Gastroesophageal sphincter (tissue), 4 donors: ENCODE data around the gene CD7. TPM values are rescaled to one million over a fixed set of nuclear protein-coding genes. Genes with fewer than 3 reads are reported as not detected.

Experiments
- ATAC-seq: fragments of 150-250 bp; one replicate; pipeline ENCODE4 v1.9.1; 2016; ENCODE audit warnings: mild to moderate bottlenecking, moderate library complexity
- H3K27ac ChIP-seq, 4 donors: fragments of 200-600 bp; sonication (generic) in 3 of 4; 1 replicate in 3 of 4; 2 replicates in 1 of 4; pipeline ENCODE4 v1.5.1; 2016 to 2019
- H3K27me3 ChIP-seq: fragments of 200-600 bp; sonication (generic); one replicate; pipeline ENCODE4 v1.5.1; 2019
- H3K36me3 ChIP-seq, 2 donors: fragments of 200-600 bp; sonication (generic); one replicate each; pipeline ENCODE4 v1.5.1; 2019; ENCODE audit warnings: control low read depth in 1 of 2
- H3K4me1 ChIP-seq, 3 donors: fragments of 200-600 bp; sonication (generic); 1 replicate in 2 of 3; 2 replicates in 1 of 3; pipeline ENCODE4 v1.5.1; 2016 to 2019; ENCODE audit warnings: control low read depth in 2 of 3
- H3K4me3 ChIP-seq, 2 donors: fragments of 200-600 bp; sonication (generic); one replicate each; pipeline ENCODE4 v1.5.1; 2019; ENCODE audit warnings: mild to moderate bottlenecking in 1 of 2, moderate library complexity in 1 of 2
- H3K9me3 ChIP-seq, 3 donors: fragments of 200-600 bp; sonication (generic); one replicate each; pipeline ENCODE4 v1.5.1; 2017 to 2019; ENCODE audit warnings: control low read depth in 2 of 3
- EP300 ChIP-seq: sonication (generic); formaldehyde crosslinking; IDR thresholded peaks from one replicate; pipeline ENCODE4 v1.6.1; 2017; ENCODE audit warnings: antibody characterized with exemption, mild to moderate bottlenecking
- POLR2A ChIP-seq, 2 donors: fragments of 450-650 bp; IDR thresholded peaks; one replicate each; pipeline ENCODE4 v1.6.1; 2017; ENCODE audit warnings: antibody characterized with exemption in 2 of 2, mild to moderate bottlenecking in 2 of 2, moderate library complexity in 1 of 2
- POLR2AphosphoS5 ChIP-seq: sonication (generic); formaldehyde crosslinking; IDR thresholded peaks from one replicate; pipeline ENCODE4 v1.6.1; 2017; ENCODE audit warnings: antibody characterized with exemption
- WGBS, 2 donors: methylation state at CpG; one replicate each; pipeline ENCODE4 v1.1.5; 2018; ENCODE audit warnings: low coverage in 1 of 2; 5-methylcytosine and 5-hydroxymethylcytosine counted together
- total RNA-seq, 4 donors: library from RNA; depleted of rRNA; stranded (reverse); fragments of >200 nt; gene quantifications; one replicate each; pipeline ENCODE4 v1.1.0, GENCODE V29; 2016
- TF ChIP-seq, protein P1 (sequence below), 4 experiments: fragments of 200-600 bp in 2 of 4; fragments of 450-650 bp in 2 of 4; sonication (generic) in 1 of 4; IDR thresholded peaks; one replicate each; pipeline ENCODE4 v1.5.1; 2017 to 2019; ENCODE audit warnings: antibody characterized with exemption in 4 of 4, mild to moderate bottlenecking in 2 of 4, moderate library complexity in 2 of 4

Gene CD7
- total RNA-seq, 4 donors from 2014 or later: 0.58 to 1.7 (median 0.94) TPM; not detected in 1

DNA sequence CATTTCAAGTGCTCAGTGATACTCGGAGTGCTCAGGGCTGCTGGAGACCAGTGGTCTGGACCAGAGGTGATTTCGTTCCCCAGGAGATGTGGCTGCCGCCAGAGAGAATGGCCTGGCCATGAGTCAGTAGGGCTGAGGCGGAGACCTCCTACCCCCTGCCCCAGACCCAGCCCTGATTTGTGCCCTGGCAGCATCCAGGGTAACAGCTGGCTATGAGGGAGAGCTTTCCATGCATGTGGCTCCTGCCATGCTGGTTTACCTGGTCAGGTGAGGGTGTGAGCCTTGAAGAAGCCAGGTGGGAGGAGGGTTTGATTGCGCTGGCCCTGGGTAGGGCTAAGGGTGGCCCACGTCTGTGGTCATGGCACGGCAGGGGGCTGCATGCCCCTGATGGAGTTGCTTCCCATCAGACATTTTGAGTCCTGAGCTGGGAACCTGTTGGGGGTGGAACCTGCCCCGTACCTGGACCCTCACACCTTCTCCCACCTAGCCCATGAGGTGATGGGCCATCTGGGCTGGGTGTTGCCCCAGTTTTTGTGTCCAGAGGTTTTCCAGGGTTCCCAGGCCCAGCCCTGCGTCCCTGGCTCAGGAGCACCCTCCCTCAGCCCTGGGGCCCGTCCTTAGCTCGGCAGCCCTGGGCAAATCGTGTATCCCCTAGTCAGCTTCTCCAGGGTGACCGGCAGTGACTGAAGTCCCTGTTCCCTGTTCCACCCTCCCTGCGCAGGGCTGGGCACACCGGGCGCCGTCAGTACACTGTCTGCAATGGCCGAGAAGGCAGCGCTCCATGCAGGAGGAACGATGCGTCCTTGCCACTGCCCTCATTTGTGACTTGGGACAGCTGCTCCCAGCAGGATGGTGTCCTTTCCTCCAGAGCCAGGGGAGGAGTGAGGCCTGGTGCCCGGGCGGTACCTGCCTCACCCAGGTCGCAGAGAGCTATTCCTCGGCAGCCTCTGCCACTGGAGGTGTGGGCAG is 34.9 kb downstream of the CD7 start:
- Histone ChIP-seq H3K4me3 (no peak overlapping the region), H3K4me1 (peaks cover 0 to 14% (median 1%) of the 10 kb centered on the region in 3 donors), H3K9me3 (no peaks in the 10 kb centered on the region), H3K36me3 (peaks cover 0 to 14% of the 10 kb centered on the region in 2 donors), H3K27me3 (no peaks in the 10 kb centered on the region), H3K27ac (no peak overlapping the region)
- WGBS, 2 donors: 40% methylated on average over 4 of the region's 25 CpGs; no CpG with 5 or more reads in 1 of the 2 donors
- TF ChIP-seq EP300 (no peak), POLR2A (IDR thresholded peaks at IDR 0.05) (no peak), POLR2AphosphoS5 (no peak)
- TF ChIP-seq, protein P1, sequence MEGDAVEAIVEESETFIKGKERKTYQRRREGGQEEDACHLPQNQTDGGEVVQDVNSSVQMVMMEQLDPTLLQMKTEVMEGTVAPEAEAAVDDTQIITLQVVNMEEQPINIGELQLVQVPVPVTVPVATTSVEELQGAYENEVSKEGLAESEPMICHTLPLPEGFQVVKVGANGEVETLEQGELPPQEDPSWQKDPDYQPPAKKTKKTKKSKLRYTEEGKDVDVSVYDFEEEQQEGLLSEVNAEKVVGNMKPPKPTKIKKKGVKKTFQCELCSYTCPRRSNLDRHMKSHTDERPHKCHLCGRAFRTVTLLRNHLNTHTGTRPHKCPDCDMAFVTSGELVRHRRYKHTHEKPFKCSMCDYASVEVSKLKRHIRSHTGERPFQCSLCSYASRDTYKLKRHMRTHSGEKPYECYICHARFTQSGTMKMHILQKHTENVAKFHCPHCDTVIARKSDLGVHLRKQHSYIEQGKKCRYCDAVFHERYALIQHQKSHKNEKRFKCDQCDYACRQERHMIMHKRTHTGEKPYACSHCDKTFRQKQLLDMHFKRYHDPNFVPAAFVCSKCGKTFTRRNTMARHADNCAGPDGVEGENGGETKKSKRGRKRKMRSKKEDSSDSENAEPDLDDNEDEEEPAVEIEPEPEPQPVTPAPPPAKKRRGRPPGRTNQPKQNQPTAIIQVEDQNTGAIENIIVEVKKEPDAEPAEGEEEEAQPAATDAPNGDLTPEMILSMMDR (IDR thresholded peaks at IDR 0.05): no peak
- ATAC-seq: no peak

GRCh38 chr17:82281502-82282238 is 35.7 kb downstream of the CD7 start:
- no peak overlapping the region for H3K27ac ChIP-seq
- peaks cover 0 to 19% of the 10 kb centered on the region in 2 donors for H3K36me3 ChIP-seq
- TF ChIP-seq, protein P1 (IDR thresholded peaks at IDR 0.05): no peak
- no peak for TF ChIP-seq POLR2A (IDR thresholded peaks at IDR 0.05)
- no peak for TF ChIP-seq POLR2AphosphoS5
- TF ChIP-seq EP300: no peak
- no peak for ATAC-seq
- no peaks in the 10 kb centered on the region for H3K27me3 ChIP-seq
- no peaks in the 10 kb centered on the region for H3K9me3 ChIP-seq
- no peak overlapping the region for H3K4me3 ChIP-seq
- WGBS, 2 donors: 40 to 75% methylated on average over 2 to 9 of the region's 22 CpGs
- peaks cover 0 to 12% (median 0%) of the 10 kb centered on the region in 3 donors for H3K4me1 ChIP-seq

GRCh38 chr17:82281076-82281475 is 36.3 kb downstream of the CD7 start:
- Histone ChIP-seq H3K36me3 (peaks cover 0 to 20% of the 10 kb centered on the region in 2 donors), H3K4me1 (peaks cover 0 to 12% (median 0%) of the 10 kb centered on the region in 3 donors), H3K9me3 (no peaks in the 10 kb centered on the region), H3K27ac (no peak overlapping the region), H3K27me3 (no peaks in the 10 kb centered on the region), H3K4me3 (no peak overlapping the region)
- TF ChIP-seq, protein P1 (IDR thresholded peaks at IDR 0.05): no peak
- TF ChIP-seq POLR2AphosphoS5 (no peak), POLR2A (IDR thresholded peaks at IDR 0.05) (no peak), EP300 (no peak)
- ATAC-seq: no peak
- WGBS, 2 donors: 93% methylated on average over 3 of the region's 7 CpGs; no CpG with 5 or more reads in 1 of the 2 donors

- 81 to 97% methylated on average over 6 of the region's 8 CpGs for WGBS, 2 donors
Measured at GRCh38 chr17:82280537-82280936, 36.9 kb downstream of the CD7 start.

More at GRCh38 chr17:82280537-82280936, 36.9 kb downstream of the CD7 start:
- peaks cover 0 to 15% (median 0%) of the 10 kb centered on the region in 3 donors for H3K4me1 ChIP-seq
- H3K27me3 ChIP-seq: no peaks in the 10 kb centered on the region
- TF ChIP-seq POLR2A (IDR thresholded peaks at IDR 0.05) (no peak), EP300 (no peak), POLR2AphosphoS5 (no peak)
- TF ChIP-seq, protein P1 (IDR thresholded peaks at IDR 0.05): no peak
- H3K4me3 ChIP-seq: no peak overlapping the region
- H3K27ac ChIP-seq: no peak overlapping the region
- H3K9me3 ChIP-seq: no peaks in the 10 kb centered on the region
- H3K36me3 ChIP-seq: peaks cover 0 to 23% of the 10 kb centered on the region in 2 donors
- no peak for ATAC-seq
